CD4-positive, CD25-positive, alpha-beta regulatory T cell (primary cell): ENCODE measurements around the gene RAB25. TPM values are rescaled to one million over a fixed set of nuclear protein-coding genes. Genes with fewer than 3 reads are reported as not detected.
A peak's percentile ranks its signal among the peaks of the same experiment; 100 is the strongest.

Source experiments
- ATAC-seq, 2 donors: fragments of 150-1000 bp; cut with Tn5 transposase; one replicate each; pipeline ENCODE4 v1.10.0; 2021; ENCODE audit warnings: low read depth in 2 of 2, moderate number of reproducible peaks in 2 of 2, moderate library complexity in 1 of 2
- DNase-seq, 3 donors: peaks; one replicate each; pipeline versions ENCODE4 v3.0.0 to v3.0.0-alpha.2; 2012 to 2022; ENCODE audit warnings: mixed read lengths in 1 of 3
- H3K27ac ChIP-seq: one replicate; pipeline ENCODE4 v1.7.0; 2013; ENCODE audit warnings: mild to moderate bottlenecking, low read length; ENCODE audit not compliant: insufficient read depth, poor library complexity, severe bottlenecking
- H3K27me3 ChIP-seq: one replicate; pipeline ENCODE4 v1.7.0; 2013; ENCODE audit warnings: low read length; ENCODE audit not compliant: control insufficient read depth, insufficient read depth
- H3K36me3 ChIP-seq: one replicate; pipeline ENCODE4 v1.7.0; 2013; ENCODE audit warnings: mild to moderate bottlenecking, low read length, moderate library complexity; ENCODE audit not compliant: control insufficient read depth, insufficient read depth
- H3K4me1 ChIP-seq: 2 replicates; pipeline ENCODE4 v1.7.0; 2013; ENCODE audit warnings: mild to moderate bottlenecking, low read length; ENCODE audit not compliant: insufficient read depth, control insufficient read depth, poor library complexity, severe bottlenecking
- H3K4me3 ChIP-seq: one replicate; pipeline ENCODE4 v1.7.0; 2013; ENCODE audit warnings: low read depth, mild to moderate bottlenecking, low read length, moderate library complexity
- H3K9me3 ChIP-seq, 2 experiments: 1 replicate in 1 of 2; 2 replicates in 1 of 2; pipeline ENCODE4 v1.7.0; 2013; ENCODE audit warnings: low read length in 2 of 2, mild to moderate bottlenecking in 1 of 2, moderate library complexity in 1 of 2; ENCODE audit not compliant: control insufficient read depth in 2 of 2
- H3K27ac Mint-ChIP-seq, 3 donors: one replicate each; pipeline ENCODE4 v1.8.0; 2020 to 2022; ENCODE audit warnings: mild to moderate bottlenecking in 3 of 3, mixed read lengths in 3 of 3, moderate library complexity in 2 of 3
- H3K27me3 Mint-ChIP-seq: one replicate; pipeline ENCODE4 v1.8.0; 2022; ENCODE audit warnings: mild to moderate bottlenecking, mixed read lengths
- H3K36me3 Mint-ChIP-seq: one replicate; pipeline ENCODE4 v1.8.0; 2020; ENCODE audit warnings: mixed read lengths
- H3K4me1 Mint-ChIP-seq, 4 donors: one replicate each; pipeline ENCODE4 v1.8.0; 2020 to 2022; ENCODE audit warnings: mixed read lengths in 4 of 4, mild to moderate bottlenecking in 1 of 4
- H3K4me3 Mint-ChIP-seq, 4 donors: one replicate each; pipeline ENCODE4 v1.8.0; 2020 to 2022; ENCODE audit warnings: mild to moderate bottlenecking in 4 of 4, mixed read lengths in 4 of 4, moderate library complexity in 3 of 4
- H3K9me3 Mint-ChIP-seq, 7 donors: one replicate each; pipeline ENCODE4 v1.8.0; 2020 to 2022; ENCODE audit warnings: mixed read lengths in 7 of 7, mild to moderate bottlenecking in 3 of 7, moderate library complexity in 2 of 7
- polyA plus RNA-seq, 4 donors: library from polyadenylated mRNA; unstranded; fragments of 300-500 nt; fragmentation: Illumina TruSeq; gene quantifications; one replicate each; pipeline ENCODE4 v1.2.3, GENCODE V29; 2021
- total RNA-seq: library from RNA; stranded (reverse); gene quantifications from one replicate; pipeline ENCODE4 v1.2.3, GENCODE V29; 2022

Gene RAB25
- total and polyA plus RNA-seq, 5 donors from 2014 or later = 0.83 to 1.7 (median 1.0) TPM

DNA sequence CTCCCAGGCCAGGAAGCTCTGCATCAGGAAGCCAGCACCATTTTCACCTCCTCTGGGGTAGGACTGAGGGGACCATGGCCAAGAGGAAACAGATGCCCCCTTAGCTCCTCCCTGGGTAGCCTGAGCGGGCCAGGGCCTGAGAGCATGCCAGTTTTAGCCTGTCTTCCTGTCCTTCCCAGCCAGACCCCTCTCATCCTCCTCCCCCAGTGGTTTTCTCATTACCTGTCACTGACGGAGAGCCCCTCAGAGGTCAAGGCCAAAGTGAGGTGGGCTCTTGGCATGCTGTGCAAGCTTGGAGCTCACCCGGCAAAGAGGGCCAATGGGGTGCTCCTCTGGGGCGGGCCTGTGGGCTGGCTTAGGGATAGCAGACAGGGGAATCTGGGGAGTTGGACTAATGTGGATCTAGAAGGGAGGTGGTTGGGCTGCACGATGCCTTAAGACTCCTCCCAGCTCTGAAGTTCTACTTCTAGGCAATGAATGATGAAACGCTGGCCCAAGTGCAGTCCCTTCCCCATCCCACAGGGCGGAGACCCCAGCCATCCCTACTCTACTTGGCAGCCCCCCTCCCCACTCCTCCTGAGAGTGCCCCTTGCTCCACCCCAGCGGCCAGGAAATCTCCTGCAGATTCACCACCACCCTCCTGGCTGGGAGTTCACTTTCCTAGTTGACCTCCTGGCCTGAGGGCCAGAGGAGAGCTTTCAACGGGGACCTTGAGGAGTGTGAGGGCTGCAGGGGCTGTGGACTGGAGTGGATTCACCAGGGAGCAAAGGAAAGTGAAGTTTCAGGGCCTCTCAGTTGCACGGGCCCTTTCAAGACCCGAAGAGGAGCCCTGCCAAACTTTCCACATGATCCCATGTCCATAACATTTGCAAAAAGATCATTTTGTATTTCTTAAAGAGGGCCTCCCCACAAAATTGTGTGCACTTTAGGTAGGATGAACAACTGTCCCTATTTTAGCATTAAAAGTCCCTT is 44.2 kb downstream of the RAB25 start:
- H3K4me3 Mint-ChIP-seq = peak overlapping the region; percentile 84 to 95 (median 92)
- ATAC-seq (no peak), DNase-seq (no peak)
- H3K9me3 Mint-ChIP-seq = peaks cover 0 to 4% (median 0%) of the 10 kb centered on the region in 7 donors
- H3K27ac ChIP-seq = peak overlapping the region; percentile 99
- no peaks in the 10 kb centered on the region for H3K36me3 ChIP-seq
- H3K9me3 ChIP-seq = no peaks in the 10 kb centered on the region
- peaks cover 0 to 54% (median 33%) of the 10 kb centered on the region in 4 donors for H3K4me1 Mint-ChIP-seq
- peaks cover 41% of the 10 kb centered on the region for H3K4me1 ChIP-seq
- H3K4me3 ChIP-seq = peak overlapping the region; percentile 76
- peak overlapping the region; percentile 97 to 100 (median 99) for H3K27ac Mint-ChIP-seq
- H3K36me3 Mint-ChIP-seq = no peaks in the 10 kb centered on the region
- peaks cover 5% of the 10 kb centered on the region for H3K27me3 Mint-ChIP-seq
- H3K27me3 ChIP-seq = no peaks in the 10 kb centered on the region

DNA sequence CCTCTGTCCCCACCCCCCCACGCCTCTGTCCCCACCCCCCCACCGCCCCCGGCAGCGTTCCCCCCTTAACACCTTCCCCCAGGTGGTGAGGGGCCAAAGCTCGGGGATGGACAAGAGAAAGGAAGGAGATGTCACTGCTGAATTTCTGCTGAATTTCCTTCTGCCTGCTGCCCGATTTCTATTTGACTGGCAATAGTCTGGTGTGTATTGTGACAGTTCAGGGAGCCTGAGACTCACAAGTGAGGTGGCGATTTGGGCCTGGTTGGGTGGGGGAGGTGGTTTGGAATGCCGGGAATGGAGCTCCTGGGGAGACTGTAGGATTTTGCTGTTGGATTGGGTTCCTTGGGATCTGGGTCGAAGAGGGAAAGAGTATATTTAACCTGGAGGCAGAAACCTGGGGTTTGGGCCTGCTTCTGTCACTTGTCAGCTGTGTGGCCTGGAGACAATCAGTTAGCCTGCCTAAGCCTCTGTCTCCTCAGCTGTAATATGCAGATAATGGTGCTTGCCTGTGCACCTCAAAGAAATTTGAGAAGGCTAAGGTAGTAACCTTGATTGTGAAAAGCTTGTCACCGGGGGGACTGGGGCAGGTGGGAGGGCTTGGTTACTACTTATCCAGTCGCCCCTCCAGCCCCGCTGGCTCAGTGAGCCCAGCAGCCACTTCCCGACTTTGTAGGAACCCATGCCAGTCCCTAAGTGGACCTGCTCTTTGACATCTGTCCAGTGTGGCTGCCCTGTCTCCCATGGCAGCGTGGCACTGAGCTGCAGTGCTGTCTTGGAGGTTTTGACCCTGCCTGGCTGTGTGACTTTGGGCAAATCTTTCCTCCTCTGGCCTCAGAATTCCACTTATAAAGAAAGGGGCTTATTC is 45.9 kb downstream of the RAB25 start:
- H3K27me3 ChIP-seq = no peaks in the 10 kb centered on the region
- peak overlapping the region; percentile 99 for H3K27ac ChIP-seq
- no peaks in the 10 kb centered on the region for H3K9me3 ChIP-seq
- Mint-ChIP-seq H3K27me3 (peaks cover 5% of the 10 kb centered on the region), H3K4me1 (peaks cover 0 to 48% (median 30%) of the 10 kb centered on the region in 4 donors), H3K27ac (peak overlapping the region; percentile 97 to 100 (median 99)), H3K36me3 (no peaks in the 10 kb centered on the region), H3K9me3 (peaks cover 0 to 4% (median 0%) of the 10 kb centered on the region in 7 donors), H3K4me3 (peak overlapping the region; percentile 84 to 95 (median 92))
- H3K4me1 ChIP-seq = peaks cover 41% of the 10 kb centered on the region
- DNase-seq = no peak
- ATAC-seq = no peak
- peak overlapping the region; percentile 69 for H3K4me3 ChIP-seq
- no peaks in the 10 kb centered on the region for H3K36me3 ChIP-seq

DNA sequence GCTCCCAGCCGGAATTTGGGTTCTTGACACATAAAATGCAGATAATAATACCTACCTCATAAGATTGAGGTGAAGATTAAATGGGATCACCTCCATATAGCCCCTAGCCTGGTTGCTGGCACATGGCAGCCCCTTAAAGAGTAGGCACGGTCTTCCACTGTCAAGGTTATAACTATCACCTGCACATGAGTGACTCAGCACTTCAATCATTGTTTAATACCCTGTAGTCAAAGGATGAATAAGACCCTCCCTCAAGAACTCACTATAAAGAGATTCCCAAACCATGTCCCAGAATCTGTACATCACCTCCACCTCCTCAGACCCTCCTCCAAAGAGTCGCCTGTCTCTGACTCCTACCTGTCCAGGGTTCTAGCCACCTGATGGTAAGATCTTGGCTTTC is 47.1 kb downstream of the RAB25 start:
- ATAC-seq (no peak), DNase-seq (no peak)
- Mint-ChIP-seq H3K36me3 (no peaks in the 10 kb centered on the region), H3K4me1 (peaks cover 0 to 45% (median 30%) of the 10 kb centered on the region in 4 donors), H3K27me3 (peaks cover 5% of the 10 kb centered on the region), H3K4me3 (peak overlapping the region in 2 of 4 donors; percentile 9 to 93), H3K9me3 (peaks cover 0 to 4% (median 0%) of the 10 kb centered on the region in 7 donors), H3K27ac (peak overlapping the region in 2 of 3 donors; percentile 99 to 100)
- no peaks in the 10 kb centered on the region for H3K27me3 ChIP-seq
- H3K4me1 ChIP-seq = peaks cover 39% of the 10 kb centered on the region
- peak overlapping the region; percentile 99 for H3K27ac ChIP-seq
- H3K36me3 ChIP-seq = no peaks in the 10 kb centered on the region
- H3K4me3 ChIP-seq = no peak overlapping the region
- no peaks in the 10 kb centered on the region for H3K9me3 ChIP-seq

DNA sequence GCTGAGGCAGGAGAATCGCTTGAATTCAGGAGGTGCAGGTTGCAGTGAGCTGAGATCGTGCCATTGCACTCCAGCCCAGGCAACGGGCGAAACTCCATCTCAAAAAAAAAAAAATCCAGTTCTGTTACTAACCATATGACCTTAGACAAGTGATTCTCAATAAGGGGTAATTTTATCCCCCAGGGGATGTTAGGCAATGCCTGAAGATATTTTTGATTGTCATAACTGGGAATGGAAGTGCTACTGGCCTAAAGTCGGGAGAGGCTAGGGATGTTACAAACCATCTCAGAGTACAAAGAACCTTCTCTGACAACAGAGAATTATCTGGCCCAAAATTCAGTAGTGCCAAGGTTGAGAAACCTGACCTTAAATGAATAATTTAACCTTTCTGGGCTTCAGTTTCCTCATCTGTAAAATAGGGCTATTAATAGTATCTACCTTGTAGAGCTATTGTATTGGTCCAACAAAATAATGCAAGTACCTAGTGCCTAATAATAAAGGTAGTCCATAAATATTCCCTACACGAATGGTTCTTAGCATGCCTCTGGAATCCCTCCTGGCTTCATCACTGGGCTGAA is 47.8 kb downstream of the RAB25 start:
- Mint-ChIP-seq H3K27me3 (peaks cover 5% of the 10 kb centered on the region), H3K9me3 (peaks cover 0 to 4% (median 0%) of the 10 kb centered on the region in 7 donors), H3K27ac (peak overlapping the region; percentile 23 to 100 (median 99)), H3K4me3 (peak overlapping the region in 1 of 4 donors; percentile 93), H3K36me3 (no peaks in the 10 kb centered on the region), H3K4me1 (peaks cover 0 to 40% (median 27%) of the 10 kb centered on the region in 4 donors)
- ATAC-seq (no peak), DNase-seq (no peak)
- H3K36me3 ChIP-seq = no peaks in the 10 kb centered on the region
- H3K9me3 ChIP-seq = no peaks in the 10 kb centered on the region
- H3K27ac ChIP-seq = peak overlapping the region; percentile 99
- peaks cover 34% of the 10 kb centered on the region for H3K4me1 ChIP-seq
- H3K4me3 ChIP-seq = no peak overlapping the region
- no peaks in the 10 kb centered on the region for H3K27me3 ChIP-seq

DNA sequence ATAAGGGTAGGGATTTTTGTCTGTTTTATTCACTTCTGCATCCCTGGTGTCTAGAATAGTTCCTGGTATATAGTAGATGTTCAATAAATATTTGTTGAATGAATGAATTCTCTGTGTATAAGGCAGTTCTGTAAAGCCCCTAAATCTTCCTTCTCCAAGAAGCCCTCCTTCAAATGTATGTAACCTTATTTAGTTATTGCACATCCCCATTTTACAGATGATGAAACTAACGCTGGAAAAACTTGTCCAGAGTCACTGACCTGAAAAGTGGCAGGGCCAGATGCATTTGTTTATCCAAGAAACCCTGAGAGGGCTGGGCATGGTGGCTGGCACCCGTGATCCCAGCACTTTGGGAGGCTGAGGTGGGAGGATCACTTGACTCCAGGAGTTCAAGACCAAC is 49.3 kb downstream of the RAB25 start:
- H3K4me1 ChIP-seq = peaks cover 32% of the 10 kb centered on the region
- H3K27me3 Mint-ChIP-seq = peaks cover 16% of the 10 kb centered on the region
- no peaks in the 10 kb centered on the region for H3K36me3 ChIP-seq
- no peak overlapping the region for H3K4me3 ChIP-seq
- no peaks in the 10 kb centered on the region for H3K36me3 Mint-ChIP-seq
- DNase-seq (no peak), ATAC-seq (no peak)
- peak overlapping the region in 1 of 3 donors; percentile 30 for H3K27ac Mint-ChIP-seq
- no peaks in the 10 kb centered on the region for H3K27me3 ChIP-seq
- peaks cover 0 to 2% (median 0%) of the 10 kb centered on the region in 7 donors for H3K9me3 Mint-ChIP-seq
- H3K4me1 Mint-ChIP-seq = peaks cover 5 to 38% (median 22%) of the 10 kb centered on the region in 4 donors
- H3K4me3 Mint-ChIP-seq = peak overlapping the region in 1 of 4 donors; percentile 66
- no peak overlapping the region for H3K27ac ChIP-seq
- H3K9me3 ChIP-seq = no peaks in the 10 kb centered on the region

DNA sequence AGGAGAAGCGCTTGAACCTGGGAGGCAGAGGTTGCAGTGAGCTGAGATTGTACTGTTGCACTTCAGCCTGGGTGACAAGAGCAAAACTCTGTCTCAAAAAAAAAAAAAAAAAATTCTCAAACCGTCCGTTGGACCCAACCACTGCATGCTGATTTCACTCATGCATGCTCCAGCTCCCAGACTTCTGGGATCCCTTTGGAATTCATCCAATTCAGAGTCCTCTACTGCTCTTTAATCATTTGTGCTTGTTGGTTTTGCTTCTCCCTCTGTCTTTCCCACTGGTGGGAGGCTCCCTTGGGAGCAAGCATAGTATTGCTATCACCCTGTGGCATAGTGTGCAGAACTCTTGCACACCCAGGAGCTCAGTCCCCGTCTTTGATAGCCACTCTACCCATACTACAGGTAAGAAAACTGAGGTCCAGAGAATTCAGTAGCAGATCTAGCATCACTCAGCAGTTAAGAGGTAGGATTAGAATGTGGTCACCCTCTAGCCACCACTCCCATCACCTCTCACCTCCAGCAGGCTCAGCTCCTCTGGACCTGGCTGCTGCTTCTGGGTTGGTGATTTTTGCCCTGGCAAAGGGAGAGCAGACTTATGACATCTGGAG is 50.5 kb downstream of the RAB25 start:
- Mint-ChIP-seq H3K27me3 (peaks cover 13% of the 10 kb centered on the region), H3K27ac (peak overlapping the region; percentile 1 to 64 (median 60)), H3K4me1 (peaks cover 5 to 33% (median 19%) of the 10 kb centered on the region in 4 donors), H3K36me3 (no peaks in the 10 kb centered on the region), H3K9me3 (peaks cover 0 to 2% (median 0%) of the 10 kb centered on the region in 7 donors), H3K4me3 (peak overlapping the region in 2 of 4 donors; percentile 48 to 61)
- DNase-seq = no peak
- Histone ChIP-seq H3K27me3 (no peaks in the 10 kb centered on the region), H3K27ac (no peak overlapping the region), H3K4me1 (peaks cover 34% of the 10 kb centered on the region), H3K36me3 (no peaks in the 10 kb centered on the region), H3K4me3 (no peak overlapping the region), H3K9me3 (no peaks in the 10 kb centered on the region)
- ATAC-seq = no peak
